MM.1S (cell line): ENCODE results near the gene SLC22A2.

Experiments used
- DNase-seq: peaks from one replicate; pipeline ENCODE4 v3.0.0-alpha.2; 2015
- H2AFZ ChIP-seq: fragments of 300-600 bp; sonication (generic); 2 replicates; pipeline ENCODE4 v1.6.0; 2016; ENCODE audit warnings: antibody characterized with exemption, low read length
- H3F3A ChIP-seq: fragments of 300-600 bp; sonication (generic); 2 replicates; pipeline ENCODE4 v1.6.1; 2016; ENCODE audit warnings: mild to moderate bottlenecking, antibody characterized with exemption, low read length, moderate library complexity, mixed read lengths; ENCODE audit not compliant: insufficient read depth
- H3K27ac ChIP-seq: fragments of 300-600 bp; sonication (generic); 2 replicates; pipeline ENCODE4 v1.5.1; 2016; ENCODE audit warnings: mild to moderate bottlenecking, low read length
- H3K27me3 ChIP-seq: fragments of 300-600 bp; sonication (generic); replicated peaks from 2 replicates; pipeline ENCODE4 v1.6.0; 2016; ENCODE audit warnings: low read length; ENCODE audit not compliant: insufficient read depth
- H3K36me3 ChIP-seq: fragments of 300-600 bp; sonication (generic); replicated peaks from 2 replicates; pipeline ENCODE4 v1.6.1; 2016; ENCODE audit warnings: mild to moderate bottlenecking, low read length, mixed read lengths; ENCODE audit not compliant: insufficient read depth
- H3K4me1 ChIP-seq: fragments of 300-600 bp; sonication (generic); 2 replicates; pipeline ENCODE4 v1.6.1; 2016; ENCODE audit warnings: low read length, mixed read lengths
- H3K4me2 ChIP-seq: fragments of 300-600 bp; sonication (generic); 2 replicates; pipeline ENCODE4 v1.6.0; 2016; ENCODE audit warnings: low read depth, low read length
- H3K4me3 ChIP-seq: fragments of 300-600 bp; sonication (generic); 2 replicates; pipeline ENCODE4 v1.5.1; 2016; ENCODE audit warnings: low read length, mixed read lengths
- H3K79me2 ChIP-seq: fragments of 300-600 bp; sonication (generic); 2 replicates; pipeline ENCODE4 v1.6.1; 2016; ENCODE audit warnings: mixed run types, low read length, mixed read lengths
- H3K9ac ChIP-seq: fragments of 300-600 bp; sonication (generic); 2 replicates; pipeline ENCODE4 v1.6.1; 2016; ENCODE audit warnings: low read length, mixed read lengths
- H3K9me2 ChIP-seq: fragments of 300-600 bp; sonication (generic); replicated peaks from 2 replicates; pipeline ENCODE4 v1.6.1; 2016; ENCODE audit warnings: mild to moderate bottlenecking, low read length, mixed read lengths; ENCODE audit not compliant: insufficient read depth
- H3K9me3 ChIP-seq: fragments of 300-600 bp; sonication (generic); replicated peaks from 2 replicates; pipeline ENCODE4 v1.6.1; 2016; ENCODE audit warnings: mild to moderate bottlenecking, low read length, mixed read lengths; ENCODE audit not compliant: insufficient read depth
- H4K20me1 ChIP-seq: fragments of 300-600 bp; sonication (generic); 2 replicates; pipeline ENCODE4 v1.6.1; 2016; ENCODE audit warnings: mild to moderate bottlenecking, low read length, moderate library complexity, mixed read lengths; ENCODE audit not compliant: insufficient read depth
- EZH2 ChIP-seq: fragments of 300-600 bp; sonication (generic); optimal IDR thresholded peaks from 2 replicates; pipeline ENCODE3; 2017; ENCODE audit warnings: low read depth, mild to moderate bottlenecking, antibody characterized with exemption, low read length, mixed read lengths
- EZH2phosphoT487 ChIP-seq: fragments of 300-600 bp; sonication (generic); IDR thresholded peaks from 2 replicates; pipeline ENCODE4 v1.6.1; 2018; ENCODE audit warnings: antibody characterized with exemption, low read length
- TF ChIP-seq, protein P1 (sequence below): fragments of 300-600 bp; sonication (generic); IDR thresholded peaks from 2 replicates; pipeline ENCODE4 v1.5.1; 2016; ENCODE audit warnings: antibody characterized with exemption, low read length, mixed read lengths

Gene SLC22A2

GRCh38 chr6:160226118-160226591, 32.5 kb downstream of the SLC22A2 start:
- Histone ChIP-seq H3K27me3 (no peaks in the 10 kb centered on the region), H3K9ac (no peak overlapping the region), H3K36me3 (no peaks in the 10 kb centered on the region), H3F3A (no peaks in the 10 kb centered on the region), H3K9me3 (no peaks in the 10 kb centered on the region), H4K20me1 (no peaks in the 10 kb centered on the region), H3K4me2 (no peak overlapping the region), H3K79me2 (no peaks in the 10 kb centered on the region), H3K4me3 (no peak overlapping the region), H2AFZ (no peak overlapping the region), H3K27ac (no peak overlapping the region), H3K9me2 (no peaks in the 10 kb centered on the region), H3K4me1 (no peaks in the 10 kb centered on the region)
- no peak for TF ChIP-seq EZH2
- TF ChIP-seq EZH2phosphoT487, result no peak
- TF ChIP-seq, protein P1, sequence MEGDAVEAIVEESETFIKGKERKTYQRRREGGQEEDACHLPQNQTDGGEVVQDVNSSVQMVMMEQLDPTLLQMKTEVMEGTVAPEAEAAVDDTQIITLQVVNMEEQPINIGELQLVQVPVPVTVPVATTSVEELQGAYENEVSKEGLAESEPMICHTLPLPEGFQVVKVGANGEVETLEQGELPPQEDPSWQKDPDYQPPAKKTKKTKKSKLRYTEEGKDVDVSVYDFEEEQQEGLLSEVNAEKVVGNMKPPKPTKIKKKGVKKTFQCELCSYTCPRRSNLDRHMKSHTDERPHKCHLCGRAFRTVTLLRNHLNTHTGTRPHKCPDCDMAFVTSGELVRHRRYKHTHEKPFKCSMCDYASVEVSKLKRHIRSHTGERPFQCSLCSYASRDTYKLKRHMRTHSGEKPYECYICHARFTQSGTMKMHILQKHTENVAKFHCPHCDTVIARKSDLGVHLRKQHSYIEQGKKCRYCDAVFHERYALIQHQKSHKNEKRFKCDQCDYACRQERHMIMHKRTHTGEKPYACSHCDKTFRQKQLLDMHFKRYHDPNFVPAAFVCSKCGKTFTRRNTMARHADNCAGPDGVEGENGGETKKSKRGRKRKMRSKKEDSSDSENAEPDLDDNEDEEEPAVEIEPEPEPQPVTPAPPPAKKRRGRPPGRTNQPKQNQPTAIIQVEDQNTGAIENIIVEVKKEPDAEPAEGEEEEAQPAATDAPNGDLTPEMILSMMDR, result no peak
- no peak for DNase-seq

GRCh38 chr6:160224639-160225237, 33.9 kb downstream of the SLC22A2 start:
- Histone ChIP-seq H3K9me2 (no peaks in the 10 kb centered on the region), H3K79me2 (no peaks in the 10 kb centered on the region), H3K27ac (no peak overlapping the region), H4K20me1 (no peaks in the 10 kb centered on the region), H3K9me3 (no peaks in the 10 kb centered on the region), H3K36me3 (no peaks in the 10 kb centered on the region), H2AFZ (no peak overlapping the region), H3K9ac (no peak overlapping the region), H3K4me1 (no peaks in the 10 kb centered on the region), H3F3A (no peaks in the 10 kb centered on the region), H3K4me2 (no peak overlapping the region), H3K27me3 (no peaks in the 10 kb centered on the region), H3K4me3 (no peak overlapping the region)
- TF ChIP-seq EZH2phosphoT487, result no peak
- TF ChIP-seq, protein P1, result no peak
- TF ChIP-seq EZH2, result no peak
- no peak for DNase-seq

- Histone ChIP-seq H4K20me1 (no peaks in the 10 kb centered on the region), H3F3A (no peaks in the 10 kb centered on the region), H2AFZ (no peak overlapping the region), H3K4me2 (no peak overlapping the region), H3K27me3 (no peaks in the 10 kb centered on the region), H3K9me3 (no peaks in the 10 kb centered on the region), H3K79me2 (no peaks in the 10 kb centered on the region), H3K27ac (no peak overlapping the region), H3K9me2 (no peaks in the 10 kb centered on the region), H3K36me3 (no peaks in the 10 kb centered on the region), H3K4me1 (no peaks in the 10 kb centered on the region), H3K4me3 (no peak overlapping the region), H3K9ac (no peak overlapping the region)
- no peak for DNase-seq
- TF ChIP-seq EZH2phosphoT487, result no peak
- TF ChIP-seq, protein P1, result no peak
- no peak for TF ChIP-seq EZH2
These were observed 36.1 kb downstream of the SLC22A2 start for GRCh38 chr6:160222491-160222890.
